Measurements from ENCODE around the gene KLHDC8B. TPM values are rescaled to one million over a fixed set of nuclear protein-coding genes. Genes with fewer than 3 reads are reported as not detected.
A peak's percentile ranks its signal among the peaks of the same experiment; 100 is the strongest.

The KLHDC8B gene
- total and polyA plus RNA-seq, 9 of the 15 experiments (the other 6 are each of a cell fraction or from before 2014, with no cell fraction given) = 6.9 to 34.8 (median 25.2) TPM

GRCh38 chr3:49166752-49167556, 4.4 kb upstream of the KLHDC8B start:
- WGBS (ENCODE audit: insufficient coverage, low coverage, missing lambda C conversion rate) = 98% methylated on average over 5 of the region's 6 CpGs
- no TSS peak for BruUV-seq (replicated peaks)

More at GRCh38 chr3:49166752-49167556, 4.4 kb upstream of the KLHDC8B start:
- no peak for ATAC-seq
- H3K9me1 ChIP-seq (ENCODE audit: control insufficient read depth, insufficient read depth, low read length) = no peaks in the 10 kb centered on the region
- H4K20me1 ChIP-seq (replicated peaks; ENCODE audit: control insufficient read depth, insufficient read depth, low read length) = no peaks in the 10 kb centered on the region
- H3K4me3 ChIP-seq = peak overlapping the region; percentile 82; the same call in 1 of the 2 replicates
- ChIA-PET CTCF (ENCODE audit: low intra/inter-chr PET ratio) (no interaction called here), POLR2A (no interaction called here)
- peak overlapping the region; percentile 97 for H2AFZ ChIP-seq (ENCODE audit: low read depth, low read length)
- in situ Hi-C loops (cut with MboI) (loop anchor here (25.0 kb wide), 1 partner anchor 270 kb away; the partner anchor contains the start of gene NICN1), intact Hi-C loops (cut with micrococcal nuclease) (loop anchor here (10.0 kb wide), 1 partner anchor 142 kb away; the partner anchor contains the start of genes IMPDH2 and NDUFAF3)
- H3K27ac ChIP-seq (ENCODE audit: extremely low read depth, low read depth, low read length) = peak overlapping the region; percentile 82; the same call in 2 of the 3 replicates
- TF ChIP-seq CBX3 (IDR thresholded peaks at IDR 0.05; ENCODE audit: borderline replicate concordance in 1 of 2, low read length in 2 of 2) (peak in 1 of 2 experiments; percentile 4; a peak in 1 of 3 replicates), NR2C2 (CRISPR knock-in tag; IDR thresholded peaks at IDR 0.05) (no peak), NR2C2 (tag; IDR thresholded peaks at IDR 0.05) (peak; percentile 3; the same call in 1 of the 2 replicates), ZFX (CRISPR knock-in tag; IDR thresholded peaks at IDR 0.05) (peak; percentile 13; the same call in 1 of the 2 replicates), ZNF12 (CRISPR knock-in tag; IDR thresholded peaks at IDR 0.05) (no peak)
- TF ChIP-seq, protein P1, sequence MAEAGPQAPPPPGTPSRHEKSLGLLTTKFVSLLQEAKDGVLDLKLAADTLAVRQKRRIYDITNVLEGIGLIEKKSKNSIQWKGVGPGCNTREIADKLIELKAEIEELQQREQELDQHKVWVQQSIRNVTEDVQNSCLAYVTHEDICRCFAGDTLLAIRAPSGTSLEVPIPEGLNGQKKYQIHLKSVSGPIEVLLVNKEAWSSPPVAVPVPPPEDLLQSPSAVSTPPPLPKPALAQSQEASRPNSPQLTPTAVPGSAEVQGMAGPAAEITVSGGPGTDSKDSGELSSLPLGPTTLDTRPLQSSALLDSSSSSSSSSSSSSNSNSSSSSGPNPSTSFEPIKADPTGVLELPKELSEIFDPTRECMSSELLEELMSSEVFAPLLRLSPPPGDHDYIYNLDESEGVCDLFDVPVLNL (CRISPR knock-in tag; IDR thresholded peaks at IDR 0.05; ENCODE audit: low read depth) = no peak
- H3K27me3 ChIP-seq (ENCODE audit: control insufficient read depth in 2 of 2, insufficient read depth in 2 of 2, low read length in 2 of 2) = no peaks in the 10 kb centered on the region
- H3K9me3 ChIP-seq (replicated peaks; ENCODE audit: control insufficient read depth, insufficient read depth, low read depth, low read length) = peaks cover 5% of the 10 kb centered on the region; the same call in 1 of the 2 replicates
- H3K79me2 ChIP-seq (ENCODE audit: control insufficient read depth, insufficient read depth, low read length) = peaks cover 32% of the 10 kb centered on the region
- no peak for FAIRE-seq
- DNase-seq (ENCODE audit: extremely low read depth in 1 of 4, low spot score in 3 of 4) = no peak
- H3K9ac ChIP-seq (ENCODE audit: insufficient read depth in 1 of 2, low read depth in 2 of 2, low read length in 2 of 2) = peak overlapping the region in 1 of 2 experiments; percentile 91; a peak in 2 of 4 replicates
- peaks cover 26% of the 10 kb centered on the region; the same call in 2 of the 3 replicates for H3K36me3 ChIP-seq (ENCODE audit: control insufficient read depth, insufficient read depth, low read length)
- H3K4me1 ChIP-seq (replicated peaks in 1 of 2; ENCODE audit: control insufficient read depth in 2 of 2, insufficient read depth in 2 of 2, low read length in 2 of 2) = peaks cover 20 to 43% of the 10 kb centered on the region in 2 experiments; a peak in 4 of 5 replicates
- peak overlapping the region; percentile 76 for H3K4me2 ChIP-seq (ENCODE audit: insufficient read depth, low read length)

All from K562 (cell line).